Hepatocyte (in vitro differentiated cells): ENCODE data around the gene PANK2.

Experiments
- CTCF ChIP-seq: fragments of 200-600 bp; sonication (generic); IDR thresholded peaks from 2 replicates; pipeline ENCODE4 v1.5.1; 2016; ENCODE audit warnings: antibody characterized with exemption, mild to moderate bottlenecking; ENCODE audit not compliant: poor library complexity
- EZH2 ChIP-seq: fragments of 200-600 bp; sonication (generic); IDR thresholded peaks from 2 replicates; pipeline ENCODE4 v1.6.1; 2016; ENCODE audit warnings: antibody characterized with exemption, mild to moderate bottlenecking, borderline replicate concordance
- EZH2phosphoT487 ChIP-seq: fragments of 200-600 bp; sonication (generic); IDR thresholded peaks from one replicate; pipeline ENCODE4 v1.6.1; 2018; ENCODE audit warnings: antibody characterized with exemption, mild to moderate bottlenecking, low read depth, moderate library complexity; ENCODE audit not compliant: unreplicated experiment, severe bottlenecking

- TF ChIP-seq EZH2phosphoT487: no peak
- no peak for TF ChIP-seq EZH2
- TF ChIP-seq CTCF: no peak
Measured at GRCh38 chr20:3857405-3857804, 31.8 kb upstream of the PANK2 start.
